ENCODE data around the gene ITPR2.
"Not testable (repeated sequence)": the region's sequence is repeated elsewhere in the genome, so short reads cannot be mapped to it uniquely, and the experiment has no call there.

Gene ITPR2

GRCh38 chr12:26614011-26614616, 218.9 kb downstream of the ITPR2 start:
- peak; percentile 14 for DNase-seq

DNA sequence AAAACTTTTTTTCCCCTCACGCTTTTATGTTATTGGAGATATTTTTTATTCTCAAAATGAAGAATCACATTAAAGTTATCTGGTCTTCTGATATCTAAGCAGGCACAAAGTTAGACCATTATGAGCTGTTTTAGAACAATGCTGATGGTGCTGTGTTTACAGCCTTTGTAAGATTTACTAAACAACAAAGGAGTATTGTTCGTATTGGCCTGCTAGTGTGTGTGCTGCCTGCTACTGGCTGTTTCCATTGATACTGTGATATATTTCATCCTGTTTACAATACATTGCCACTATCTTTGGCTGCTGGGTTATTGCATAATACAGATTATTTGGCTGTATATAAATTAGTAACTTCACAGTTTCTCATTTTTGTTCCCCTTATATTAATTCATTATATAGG, 220.8 kb downstream of the ITPR2 start:
- no peak for DNase-seq

DNA sequence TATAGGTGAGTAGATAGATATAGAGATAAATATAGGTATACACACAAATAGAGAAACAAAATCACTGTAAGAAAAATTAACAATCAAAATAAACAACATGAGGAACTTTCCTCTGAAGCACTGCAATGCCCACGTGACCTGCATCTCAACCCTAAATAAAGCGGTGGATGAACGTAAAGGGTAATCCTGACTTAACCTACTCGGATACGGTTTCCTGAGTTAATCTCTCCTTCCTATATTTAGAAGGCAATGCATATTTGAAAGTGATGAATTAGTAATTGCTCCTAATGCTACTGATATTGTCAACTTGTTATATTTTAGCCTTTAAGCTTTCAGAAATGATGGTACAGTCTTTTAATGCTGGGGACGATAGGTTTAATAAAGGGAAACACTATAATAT, 221.4 kb downstream of the ITPR2 start:
- DNase-seq = no peak

- DNase-seq = no peak
These were observed 222.2 kb downstream of the ITPR2 start for GRCh38 chr12:26610774-26611173.

DNA sequence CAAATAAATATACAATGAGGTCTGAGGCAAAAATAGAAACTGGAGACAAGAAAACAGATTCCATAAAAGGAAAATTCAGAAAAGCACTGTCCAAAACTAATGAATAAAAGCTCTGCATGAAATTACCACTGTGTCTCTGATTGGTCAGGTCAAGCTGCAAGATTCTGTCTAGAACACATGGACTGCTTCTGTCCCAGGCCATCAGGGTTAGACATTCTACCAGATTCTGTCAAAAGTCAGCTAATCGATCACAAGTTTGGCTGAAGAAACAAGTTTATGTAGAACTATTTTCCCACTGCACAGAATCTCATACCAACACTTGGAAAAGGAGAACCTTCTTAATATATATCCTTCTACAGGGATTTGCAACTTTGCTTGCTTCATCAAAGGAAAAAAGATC, 223.0 kb downstream of the ITPR2 start:
- DNase-seq = no peak

DNA sequence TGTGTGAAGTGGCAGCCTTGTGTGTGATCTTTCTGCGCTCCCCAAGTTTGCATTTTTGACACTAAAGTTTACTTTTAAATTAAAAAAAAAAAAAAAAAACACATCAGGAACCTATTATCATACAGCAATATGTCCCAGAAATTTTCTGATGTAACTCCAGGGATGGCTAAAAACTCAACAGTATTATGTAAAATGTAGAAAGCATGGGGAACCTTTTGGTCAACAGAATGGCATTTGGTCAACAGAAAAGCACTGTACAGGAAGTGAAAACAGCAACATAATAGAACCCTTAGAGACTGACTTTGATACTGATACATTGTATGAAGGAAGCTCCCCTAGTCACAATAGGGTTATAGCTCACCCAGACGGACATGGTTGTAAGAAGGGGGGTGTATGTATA, 224.3 kb downstream of the ITPR2 start:
- no peak for DNase-seq

DNA sequence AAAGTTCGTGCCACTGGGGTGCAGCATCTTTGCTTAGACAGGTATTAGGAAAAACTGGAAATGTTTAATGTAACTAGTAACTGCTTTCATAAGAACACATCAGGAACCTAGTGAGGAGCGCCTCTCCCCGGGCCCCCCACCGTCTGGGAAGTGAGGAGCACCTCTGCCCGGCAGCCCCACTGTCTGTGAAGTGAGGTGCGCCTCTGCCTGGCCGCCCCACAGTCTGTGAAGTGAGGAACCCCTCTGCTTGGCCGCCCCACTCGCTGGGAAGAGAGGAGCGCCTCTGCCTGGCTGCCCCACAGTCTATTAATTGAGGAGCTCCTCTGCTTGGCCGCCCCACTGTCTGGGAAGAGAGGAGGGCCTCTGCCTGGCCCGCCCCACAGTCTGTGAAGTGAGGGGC, 224.7 kb downstream of the ITPR2 start:
- DNase-seq = no peak

- DNase-seq = no peak
These were observed 226.1 kb downstream of the ITPR2 start for GRCh38 chr12:26606911-26607310.

DNA sequence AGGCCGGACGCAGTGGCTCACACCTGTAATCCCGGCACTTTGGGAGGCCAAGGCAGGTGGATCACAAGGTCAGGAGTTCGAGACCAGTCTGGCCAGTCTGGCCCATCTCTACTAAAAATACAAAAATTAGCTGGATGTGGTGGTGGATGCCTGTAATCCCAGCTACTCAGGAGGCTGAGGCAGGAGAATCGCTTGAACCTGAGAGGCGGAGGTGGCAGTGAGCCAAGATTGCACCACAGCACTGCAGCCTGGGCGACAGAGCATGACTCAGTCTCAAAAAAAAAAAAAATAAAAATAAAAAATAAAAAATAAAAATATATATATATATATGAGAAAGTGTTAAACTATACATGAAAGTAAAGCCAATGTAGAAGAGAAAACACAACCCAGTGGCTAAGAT, 228.2 kb downstream of the ITPR2 start:
- DNase-seq = not testable (repeated sequence)

DNA sequence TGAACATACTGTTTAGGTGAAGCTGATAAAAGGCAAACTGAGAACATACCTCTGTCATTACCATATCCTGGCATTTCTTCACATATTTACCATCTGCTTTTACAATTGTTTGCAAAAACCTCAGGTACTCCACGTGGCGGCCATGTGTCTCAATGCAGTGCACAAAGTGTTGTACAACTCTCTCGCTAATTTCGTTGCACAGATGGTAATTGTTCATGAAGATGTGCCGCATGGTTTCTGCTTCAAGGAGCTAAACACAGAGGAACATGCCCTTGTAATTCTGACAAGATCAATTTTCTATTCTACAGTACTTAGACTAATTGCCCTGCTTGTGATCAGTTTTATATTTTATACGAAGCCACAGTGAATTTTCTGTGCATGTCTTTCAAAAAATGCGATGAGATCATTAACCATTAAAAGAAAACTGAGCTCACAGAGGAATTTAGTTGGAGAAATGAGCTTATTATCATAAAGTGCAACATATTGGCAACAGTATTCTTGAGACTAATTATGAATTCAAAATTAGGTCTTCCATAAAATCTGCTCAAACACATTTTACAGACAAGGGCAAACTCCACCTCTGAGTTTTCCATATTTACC, 233.8 kb downstream of the ITPR2 start:
- no peak for DNase-seq

DNA sequence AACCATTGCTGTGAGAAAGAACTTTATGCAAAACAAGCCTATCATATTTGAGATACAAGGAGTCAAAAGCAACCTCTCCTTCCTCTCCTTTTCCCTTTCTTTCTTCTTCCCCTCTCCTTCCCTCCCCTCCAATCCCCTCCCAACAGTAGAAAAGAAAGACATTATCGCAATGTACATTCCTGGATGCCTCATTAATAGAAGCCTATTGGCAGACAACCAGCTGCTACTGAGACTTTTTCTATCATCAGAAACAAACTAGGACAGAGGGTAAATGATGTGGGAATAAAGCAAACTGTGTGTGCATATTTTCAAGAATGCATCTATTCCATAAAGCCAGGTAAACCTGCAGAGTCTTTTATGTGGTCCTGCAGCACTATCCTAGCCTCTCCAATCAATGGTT, 237.2 kb downstream of the ITPR2 start:
- DNase-seq = no peak

DNA sequence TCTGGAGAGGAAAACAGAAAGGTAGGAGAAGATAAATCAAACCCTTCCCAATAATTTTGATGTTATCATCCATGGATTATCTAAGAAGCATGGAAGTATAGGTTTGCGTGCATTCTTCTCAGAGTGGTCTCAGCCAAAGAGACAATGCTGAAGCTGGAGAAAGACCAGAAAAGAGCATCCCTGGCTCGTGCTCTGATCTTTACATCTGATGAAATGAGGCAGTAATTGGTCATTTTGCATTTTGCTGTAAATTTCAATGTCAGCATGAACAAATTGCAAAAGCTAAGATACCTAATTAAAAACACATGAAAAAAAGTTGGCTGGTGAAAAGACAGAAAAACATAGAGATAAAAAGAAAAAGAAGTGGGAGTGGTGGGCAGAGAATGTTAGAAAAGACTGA, 252.4 kb downstream of the ITPR2 start:
- DNase-seq = no peak

- DNase-seq = no peak
These were observed 256.7 kb downstream of the ITPR2 start for GRCh38 chr12:26576266-26576665.

- DNase-seq = no peak
These were observed 259.6 kb downstream of the ITPR2 start for GRCh38 chr12:26573225-26573909.

DNA sequence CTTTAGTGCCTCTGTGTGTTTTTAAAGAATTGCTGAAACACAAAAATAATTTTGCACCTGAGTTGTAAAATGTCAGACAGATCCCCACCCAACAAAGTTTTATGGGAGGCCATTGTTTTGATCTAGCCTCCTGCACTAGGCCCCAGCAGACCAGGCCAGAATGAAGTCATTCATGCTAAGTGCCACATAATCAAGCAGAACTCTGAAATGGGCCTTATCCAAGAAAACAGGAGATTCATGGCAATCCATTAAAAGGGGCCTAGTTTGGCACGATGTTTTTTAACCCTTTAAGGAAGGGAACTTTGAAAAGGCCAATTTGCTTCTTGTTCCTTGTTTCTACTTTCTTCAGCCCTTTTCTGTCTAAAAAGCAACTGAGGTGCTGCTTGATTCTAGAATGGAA, 260.9 kb downstream of the ITPR2 start:
- DNase-seq = no peak

DNA sequence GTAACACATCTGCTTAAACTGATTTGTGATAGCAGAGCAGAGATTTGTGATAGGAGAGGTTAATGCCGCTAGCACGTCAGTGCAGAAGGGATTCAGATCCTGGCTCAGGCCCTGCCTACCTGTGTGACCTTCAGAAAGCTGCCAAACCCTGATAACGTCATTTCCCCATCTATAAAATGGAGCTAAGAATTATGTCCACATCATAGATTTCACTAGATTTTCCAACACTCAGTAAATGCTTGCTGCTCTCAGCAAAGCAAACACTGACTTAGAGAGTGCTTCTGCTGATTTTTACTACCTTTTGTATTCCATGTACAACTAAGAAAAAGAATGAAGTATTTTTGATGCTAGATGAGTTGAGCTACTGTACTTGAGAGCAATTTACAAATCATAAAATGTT, 261.4 kb downstream of the ITPR2 start:
- DNase-seq = no peak

DNA sequence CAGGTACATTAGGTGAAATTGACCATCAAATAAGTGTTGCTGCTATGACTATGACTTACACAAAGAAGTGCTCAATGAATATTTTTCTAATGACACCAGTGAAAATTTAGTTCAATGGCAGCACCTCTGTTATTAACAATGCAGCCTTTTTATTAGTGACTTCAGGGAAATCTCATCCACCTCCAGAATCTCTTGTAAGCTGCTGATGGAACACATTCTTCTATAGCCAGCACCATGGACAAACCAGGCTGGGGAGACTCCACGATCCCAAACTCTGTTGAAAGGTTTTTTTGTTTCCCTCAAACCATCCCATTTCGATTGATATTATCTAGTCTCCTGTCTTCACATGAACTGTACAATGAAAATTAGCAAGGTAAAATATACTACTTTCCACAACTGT, 265.9 kb downstream of the ITPR2 start:
- DNase-seq = no peak

DNA sequence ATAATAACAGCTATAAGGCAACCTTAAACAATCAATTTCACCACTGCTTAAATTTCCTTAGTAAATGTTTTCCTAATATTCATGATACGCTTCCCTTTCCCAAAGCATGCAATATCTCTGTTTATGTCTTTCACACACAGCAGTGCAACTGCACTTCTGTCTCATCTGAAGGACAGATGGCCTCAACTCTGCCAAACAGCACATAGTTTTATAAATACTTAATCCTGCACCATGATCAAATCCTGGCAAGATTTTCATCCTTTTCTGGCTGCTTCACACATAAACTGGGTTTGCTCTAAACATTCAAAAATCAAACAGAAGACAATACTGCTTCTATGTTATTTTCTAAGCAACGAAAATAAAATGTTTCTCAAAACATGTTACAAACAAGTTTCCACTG, 266.3 kb downstream of the ITPR2 start:
- no peak for DNase-seq

- no peak for DNase-seq
These were observed 266.8 kb downstream of the ITPR2 start for GRCh38 chr12:26566186-26566585.

DNA sequence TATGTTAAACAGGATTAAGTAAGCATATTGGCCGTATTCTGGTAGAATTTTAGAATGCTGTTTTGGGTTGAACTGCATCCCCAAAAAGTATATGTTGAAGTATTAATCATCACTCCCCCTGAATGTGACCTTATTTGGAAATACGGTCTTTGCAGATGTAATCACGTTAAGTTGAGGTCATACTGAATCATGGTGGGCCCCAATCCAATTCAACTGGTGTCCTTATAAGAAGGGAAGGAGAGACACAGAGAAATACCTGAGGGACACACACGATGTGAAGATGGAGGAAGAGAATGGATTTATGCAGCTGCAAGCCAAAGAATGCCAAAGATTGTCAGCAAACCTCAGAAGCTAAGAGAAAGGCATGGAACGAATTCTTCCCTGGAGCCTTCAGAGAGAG, 268.6 kb downstream of the ITPR2 start:
- no peak for DNase-seq

DNA sequence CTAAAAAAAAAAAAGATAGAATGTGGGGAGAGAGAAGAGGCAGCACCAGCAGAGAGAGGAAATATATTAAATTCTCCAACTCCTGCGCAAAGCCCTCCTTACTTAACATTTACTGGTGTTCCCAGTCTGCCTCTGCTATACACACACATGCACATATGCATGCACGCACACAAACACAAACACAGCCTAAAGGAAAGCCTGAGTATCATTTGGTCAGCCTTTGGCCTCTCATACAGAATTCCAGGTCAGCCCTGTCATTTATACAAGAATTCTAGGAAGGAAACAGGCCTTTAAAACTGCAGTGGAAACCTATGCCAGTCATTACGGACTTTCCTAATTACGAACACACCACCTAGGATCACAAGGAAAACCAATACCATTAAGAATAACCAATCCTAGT, 269.4 kb downstream of the ITPR2 start:
- no peak for DNase-seq

GRCh38 chr12:26557326-26557725, 275.7 kb downstream of the ITPR2 start:
- no peak for DNase-seq

DNA sequence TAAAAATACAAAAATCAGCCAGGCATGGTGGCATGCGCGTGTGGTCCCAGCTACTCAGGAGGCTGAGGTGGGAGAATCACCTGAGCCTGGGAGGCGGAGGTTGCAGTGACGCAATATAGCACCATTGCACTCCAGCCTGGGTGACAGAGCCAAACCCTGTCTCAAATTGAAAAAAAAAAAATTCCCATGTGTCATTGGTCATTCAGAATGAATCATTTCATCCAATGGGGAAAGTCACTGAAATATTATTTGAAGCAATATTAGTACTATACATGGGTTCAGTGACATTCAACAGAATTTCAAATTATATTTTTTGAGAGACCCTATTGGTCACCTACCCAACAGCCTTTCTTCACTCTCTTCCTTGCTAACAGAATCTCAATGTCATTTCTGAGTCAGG, 276.1 kb downstream of the ITPR2 start:
- no peak for DNase-seq

DNA sequence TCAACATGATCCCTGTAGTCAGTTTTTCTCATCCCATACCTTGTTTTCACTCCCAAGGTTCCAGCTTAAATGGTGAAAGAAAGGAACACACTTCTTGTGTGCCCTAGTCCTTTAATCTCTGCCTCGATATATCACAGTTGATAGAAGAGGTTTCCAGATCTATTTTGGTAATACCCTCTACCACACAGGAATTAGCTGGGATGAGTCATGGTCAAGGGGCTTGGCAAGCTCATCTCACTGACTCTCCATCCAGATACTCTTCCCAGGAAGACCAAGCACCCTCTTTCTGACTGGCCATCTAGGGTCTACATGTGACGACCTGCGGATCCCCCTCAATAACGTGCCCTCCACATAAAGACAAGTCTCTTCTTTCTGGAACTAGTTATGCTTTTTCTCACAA, 277.9 kb downstream of the ITPR2 start:
- DNase-seq = no peak

GRCh38 chr12:26554332-26554731, 278.7 kb downstream of the ITPR2 start:
- DNase-seq = no peak

Measured in stimulated activated CD4-positive, alpha-beta T cell treated with anti-CD3 and anti-CD28 coated beads, Interleukin-4, amount 100 ng/mL, for 1 hour (primary cell).